ENCODE measurements around the gene CLIC4. TPM values are rescaled to one million over a fixed set of nuclear protein-coding genes. Genes with fewer than 3 reads are reported as not detected.

CLIC4 gene
- total and polyA plus RNA-seq, 2 donors (not counting 1 experiment from before 2014, with no cell fraction given): 28.5 to 123 TPM

DNA sequence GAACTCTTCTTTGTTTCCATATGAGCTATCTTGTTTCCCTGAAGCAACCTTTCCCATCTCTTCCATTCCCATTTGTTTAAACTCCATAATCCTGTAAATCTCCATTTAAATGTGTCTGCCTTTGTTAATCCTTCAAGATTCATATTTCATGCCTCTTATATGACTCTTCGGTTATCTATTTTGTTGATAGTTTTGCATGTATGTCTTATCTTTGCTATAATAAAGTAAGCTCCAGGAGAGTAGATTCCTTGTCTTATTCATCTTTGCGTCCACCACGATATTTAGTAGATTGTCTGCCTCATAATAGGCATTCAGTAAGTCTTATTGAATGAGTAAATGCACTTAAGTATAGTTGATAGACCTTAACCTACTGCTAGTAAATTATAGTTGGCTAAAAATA is 18.4 kb downstream of the CLIC4 start:
- POLR2A ChIA-PET: interaction anchor here (0.6 kb wide), 1 partner anchor 9 kb away, joined by 3 read pairs; no protein-coding TSS in a partner anchor
- Histone ChIP-seq H3K27ac (ENCODE audit: low read length in 2 of 2) (no peak overlapping the region), H4K20me1 (ENCODE audit: control insufficient read depth, insufficient read depth, low read length, poor library complexity, severe bottlenecking) (peaks cover 93% of the 10 kb centered on the region), H3K36me3 (replicated peaks in 1 of 2; ENCODE audit: control extremely low read depth in 1 of 2, control insufficient read depth in 1 of 2, extremely low read depth in 1 of 2, insufficient read depth in 2 of 2, low read length in 1 of 2) (peaks cover 0 to 6% of the 10 kb centered on the region in 2 experiments), H3K79me2 (ENCODE audit: control insufficient read depth, insufficient read depth, low read length) (peaks cover 95% of the 10 kb centered on the region), H3K9me3 (ENCODE audit: control extremely low read depth in 1 of 3, control insufficient read depth in 2 of 3, insufficient read depth in 1 of 3, low read length in 2 of 3) (no peaks in the 10 kb centered on the region), H3K4me1 (ENCODE audit: control insufficient read depth in 2 of 2, insufficient read depth in 2 of 2, low read length in 2 of 2) (peaks cover 33 to 36% of the 10 kb centered on the region in 2 donors), H3K4me3 (ENCODE audit: control extremely low read depth in 1 of 5, extremely low read depth in 1 of 5, insufficient read depth in 1 of 5, low read depth in 2 of 5, low read length in 4 of 5) (no peak overlapping the region), H3K4me2 (replicated peaks; ENCODE audit: low read depth, low read length, poor library complexity, severe bottlenecking) (no peak overlapping the region), H2AFZ (ENCODE audit: insufficient read depth, low read depth, low read length, poor library complexity, severe bottlenecking) (no peak overlapping the region), H3K9ac (ENCODE audit: low read length) (no peak overlapping the region), H3K27me3 (replicated peaks in 1 of 4; ENCODE audit: control extremely low read depth in 1 of 4, control insufficient read depth in 3 of 4, insufficient read depth in 4 of 4, low read length in 3 of 4) (no peaks in the 10 kb centered on the region)
- Mint-ChIP-seq H3K27ac (no peak overlapping the region), H3K4me1 (peaks cover 36% of the 10 kb centered on the region), H3K4me3 (no peak overlapping the region), H3K27me3 (no peaks in the 10 kb centered on the region), H3K9me3 (ENCODE audit: insufficient read depth) (no peaks in the 10 kb centered on the region)
- no CpG with 5 or more reads among the region's 3 CpGs for WGBS (ENCODE audit: insufficient coverage)
- DNase-seq: no peak
- TF ChIP-seq EZH2 (IDR thresholded peaks at IDR 0.05; ENCODE audit: borderline replicate concordance, insufficient read depth, low read depth, low read length, poor library complexity, severe bottlenecking): no peak
- TF ChIP-seq, protein P1, sequence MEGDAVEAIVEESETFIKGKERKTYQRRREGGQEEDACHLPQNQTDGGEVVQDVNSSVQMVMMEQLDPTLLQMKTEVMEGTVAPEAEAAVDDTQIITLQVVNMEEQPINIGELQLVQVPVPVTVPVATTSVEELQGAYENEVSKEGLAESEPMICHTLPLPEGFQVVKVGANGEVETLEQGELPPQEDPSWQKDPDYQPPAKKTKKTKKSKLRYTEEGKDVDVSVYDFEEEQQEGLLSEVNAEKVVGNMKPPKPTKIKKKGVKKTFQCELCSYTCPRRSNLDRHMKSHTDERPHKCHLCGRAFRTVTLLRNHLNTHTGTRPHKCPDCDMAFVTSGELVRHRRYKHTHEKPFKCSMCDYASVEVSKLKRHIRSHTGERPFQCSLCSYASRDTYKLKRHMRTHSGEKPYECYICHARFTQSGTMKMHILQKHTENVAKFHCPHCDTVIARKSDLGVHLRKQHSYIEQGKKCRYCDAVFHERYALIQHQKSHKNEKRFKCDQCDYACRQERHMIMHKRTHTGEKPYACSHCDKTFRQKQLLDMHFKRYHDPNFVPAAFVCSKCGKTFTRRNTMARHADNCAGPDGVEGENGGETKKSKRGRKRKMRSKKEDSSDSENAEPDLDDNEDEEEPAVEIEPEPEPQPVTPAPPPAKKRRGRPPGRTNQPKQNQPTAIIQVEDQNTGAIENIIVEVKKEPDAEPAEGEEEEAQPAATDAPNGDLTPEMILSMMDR (IDR thresholded peaks at IDR 0.05): no peak
- CTCF ChIA-PET: interaction anchor here (0.6 to 2.1 kb wide), 6 partner anchors 8 to 84 kb away, joined by 3 to 15 read pairs (median 3); no protein-coding TSS in a partner anchor
- ATAC-seq (ENCODE audit: low read depth): no peak
- intact Hi-C loops (cut with micrococcal nuclease): no loop called here

DNA sequence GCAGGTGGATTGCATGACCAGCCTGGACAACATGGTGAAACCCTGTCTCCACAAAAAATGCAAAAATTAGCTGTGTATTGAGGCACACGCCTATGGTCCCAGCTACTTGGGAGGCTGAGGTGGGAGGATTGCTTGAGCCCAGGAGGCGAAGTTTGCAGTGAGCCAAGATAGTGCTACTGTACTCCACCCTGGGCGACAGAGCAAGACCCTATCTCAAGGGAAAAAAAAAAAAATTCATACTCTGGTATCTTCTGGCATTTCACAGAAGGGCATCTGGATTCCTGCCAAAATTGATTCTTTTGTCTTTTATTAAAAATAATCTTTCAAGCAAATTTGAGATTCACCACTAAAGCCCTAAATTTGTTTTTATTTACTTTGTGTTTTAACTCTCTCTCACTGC is 19.2 kb downstream of the CLIC4 start:
- POLR2A ChIA-PET: no interaction called here
- Histone ChIP-seq H3K9me3 (ENCODE audit: control extremely low read depth in 1 of 3, control insufficient read depth in 2 of 3, insufficient read depth in 1 of 3, low read length in 2 of 3) (no peaks in the 10 kb centered on the region), H3K4me2 (replicated peaks; ENCODE audit: low read depth, low read length, poor library complexity, severe bottlenecking) (no peak overlapping the region), H3K9ac (ENCODE audit: low read length) (no peak overlapping the region), H3K79me2 (ENCODE audit: control insufficient read depth, insufficient read depth, low read length) (peaks cover 94% of the 10 kb centered on the region), H3K4me1 (ENCODE audit: control insufficient read depth in 2 of 2, insufficient read depth in 2 of 2, low read length in 2 of 2) (peaks cover 36 to 38% of the 10 kb centered on the region in 2 donors), H4K20me1 (ENCODE audit: control insufficient read depth, insufficient read depth, low read length, poor library complexity, severe bottlenecking) (peaks cover 88% of the 10 kb centered on the region), H3K27me3 (replicated peaks in 1 of 4; ENCODE audit: control extremely low read depth in 1 of 4, control insufficient read depth in 3 of 4, insufficient read depth in 4 of 4, low read length in 3 of 4) (no peaks in the 10 kb centered on the region), H3K4me3 (ENCODE audit: control extremely low read depth in 1 of 5, extremely low read depth in 1 of 5, insufficient read depth in 1 of 5, low read depth in 2 of 5, low read length in 4 of 5) (no peak overlapping the region), H3K36me3 (replicated peaks in 1 of 2; ENCODE audit: control extremely low read depth in 1 of 2, control insufficient read depth in 1 of 2, extremely low read depth in 1 of 2, insufficient read depth in 2 of 2, low read length in 1 of 2) (peaks cover 0 to 4% of the 10 kb centered on the region in 2 experiments), H3K27ac (ENCODE audit: low read length in 2 of 2) (no peak overlapping the region), H2AFZ (ENCODE audit: insufficient read depth, low read depth, low read length, poor library complexity, severe bottlenecking) (no peak overlapping the region)
- Mint-ChIP-seq H3K4me3 (no peak overlapping the region), H3K9me3 (ENCODE audit: insufficient read depth) (no peaks in the 10 kb centered on the region), H3K4me1 (peaks cover 32% of the 10 kb centered on the region), H3K27ac (no peak overlapping the region), H3K27me3 (no peaks in the 10 kb centered on the region)
- WGBS (ENCODE audit: insufficient coverage): 100% methylated on average over 2 of the region's 3 CpGs
- CTCF ChIA-PET: interaction anchor here (0.6 to 1.6 kb wide), 4 partner anchors 12 to 178 kb away, joined by 3 to 5 read pairs (median 4); no protein-coding TSS in a partner anchor
- intact Hi-C loops (cut with micrococcal nuclease): no loop called here
- DNase-seq (no peak), ATAC-seq (ENCODE audit: low read depth) (no peak)
- no peak for TF ChIP-seq EZH2 (IDR thresholded peaks at IDR 0.05; ENCODE audit: borderline replicate concordance, insufficient read depth, low read depth, low read length, poor library complexity, severe bottlenecking)
- TF ChIP-seq, protein P1 (IDR thresholded peaks at IDR 0.05): no peak

Measured in B cell (primary cell).